Activated CD4-positive, alpha-beta T cell treated with anti-CD3 and anti-CD28 coated beads, Interleukin-2, Interleukin-6, amounts not matched to agents 100 ng/mL and 50 ng/mL, durations not matched to agents 16 hours and 8 hours (primary cell): ENCODE measurements around the gene COL16A1.

Experiments used
- DNase-seq: peaks from one replicate; pipeline ENCODE4 v3.0.0-alpha.2; 2020

COL16A1 gene

GRCh38 chr1:31621847-31622730 is 81.7 kb downstream of the COL16A1 start:
- DNase-seq: no peak

GRCh38 chr1:31621498-31621820 is 82.4 kb downstream of the COL16A1 start:
- DNase-seq: no peak

- no peak for DNase-seq
These were observed 83.0 kb downstream of the COL16A1 start for GRCh38 chr1:31620631-31621497.

GRCh38 chr1:31618916-31619846 is 84.6 kb downstream of the COL16A1 start:
- DNase-seq: no peak

GRCh38 chr1:31617916-31618746 is 85.7 kb downstream of the COL16A1 start:
- DNase-seq: peak; percentile 49

GRCh38 chr1:31617218-31617915 is 86.5 kb downstream of the COL16A1 start, which contains the start of gene HCRTR1:
TSS of gene HCRTR1 (plus strand) at chr1:31617689. CDS start at chr1:31619193, 1,504 bp downstream.
- DNase-seq: no peak

GRCh38 chr1:31615939-31616338 is 87.9 kb downstream of the COL16A1 start:
- no peak for DNase-seq

GRCh38 chr1:31615414-31615813 is 88.4 kb downstream of the COL16A1 start:
- no peak for DNase-seq

- no peak for DNase-seq
These were observed 89.3 kb downstream of the COL16A1 start for GRCh38 chr1:31614414-31615005.

GRCh38 chr1:31609514-31610118 is 94.2 kb downstream of the COL16A1 start:
- DNase-seq: no peak

GRCh38 chr1:31607360-31607759 is 96.5 kb downstream of the COL16A1 start:
- no peak for DNase-seq

- DNase-seq: peak; percentile 86
These were observed 97.8 kb downstream of the COL16A1 start for GRCh38 chr1:31605908-31606427.
